ENCODE data around the gene MAST4.

The MAST4 gene

DNA sequence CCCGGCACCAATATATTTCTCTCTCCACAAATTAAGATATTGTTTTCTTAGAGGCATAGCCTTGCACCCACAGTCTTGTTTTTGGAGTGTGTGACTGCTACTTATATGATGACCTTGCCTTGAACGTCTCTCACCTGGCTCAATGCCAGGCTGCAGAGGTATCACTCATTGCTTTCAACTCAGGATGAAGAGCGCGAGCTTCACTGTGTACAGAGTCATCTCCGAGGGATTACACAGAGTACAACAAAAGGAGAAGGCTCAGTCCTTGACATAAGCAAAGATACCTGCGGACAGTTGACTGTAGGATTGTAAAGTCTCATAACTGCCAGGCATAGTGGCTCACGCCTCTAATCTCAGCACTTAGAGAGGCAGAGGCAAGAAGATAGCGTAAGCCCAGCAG is 546.6 kb downstream of the MAST4 start:
- TF ChIP-seq, protein P1, sequence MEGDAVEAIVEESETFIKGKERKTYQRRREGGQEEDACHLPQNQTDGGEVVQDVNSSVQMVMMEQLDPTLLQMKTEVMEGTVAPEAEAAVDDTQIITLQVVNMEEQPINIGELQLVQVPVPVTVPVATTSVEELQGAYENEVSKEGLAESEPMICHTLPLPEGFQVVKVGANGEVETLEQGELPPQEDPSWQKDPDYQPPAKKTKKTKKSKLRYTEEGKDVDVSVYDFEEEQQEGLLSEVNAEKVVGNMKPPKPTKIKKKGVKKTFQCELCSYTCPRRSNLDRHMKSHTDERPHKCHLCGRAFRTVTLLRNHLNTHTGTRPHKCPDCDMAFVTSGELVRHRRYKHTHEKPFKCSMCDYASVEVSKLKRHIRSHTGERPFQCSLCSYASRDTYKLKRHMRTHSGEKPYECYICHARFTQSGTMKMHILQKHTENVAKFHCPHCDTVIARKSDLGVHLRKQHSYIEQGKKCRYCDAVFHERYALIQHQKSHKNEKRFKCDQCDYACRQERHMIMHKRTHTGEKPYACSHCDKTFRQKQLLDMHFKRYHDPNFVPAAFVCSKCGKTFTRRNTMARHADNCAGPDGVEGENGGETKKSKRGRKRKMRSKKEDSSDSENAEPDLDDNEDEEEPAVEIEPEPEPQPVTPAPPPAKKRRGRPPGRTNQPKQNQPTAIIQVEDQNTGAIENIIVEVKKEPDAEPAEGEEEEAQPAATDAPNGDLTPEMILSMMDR (IDR thresholded peaks at IDR 0.05; ENCODE audit: low read depth, low read length) = no peak
- H3K4me3 ChIP-seq (replicated peaks in 1 of 2; ENCODE audit: low read depth in 2 of 2, low read length in 2 of 2) = no peak overlapping the region
- no peak for DNase-seq (ENCODE audit: low read depth in 2 of 2)

DNA sequence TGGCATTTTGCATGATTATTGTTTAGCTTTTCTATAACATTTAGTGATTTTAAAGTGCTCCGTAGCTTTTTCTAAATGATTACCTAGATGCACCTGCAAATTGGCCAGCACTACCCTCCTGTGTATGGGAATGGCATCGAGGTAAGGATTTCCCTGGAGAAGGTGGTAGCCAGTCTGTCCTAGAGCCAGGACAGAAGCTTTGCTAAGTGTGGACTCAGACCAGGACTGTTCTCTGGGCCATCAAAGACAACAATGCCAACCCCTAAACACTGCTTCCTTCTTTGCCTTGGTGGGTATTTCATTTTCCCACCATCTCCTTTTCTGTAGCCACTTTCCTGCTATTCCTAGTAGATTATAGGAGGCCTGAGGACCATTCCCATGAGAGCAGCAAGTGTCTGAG is 547.4 kb downstream of the MAST4 start:
- DNase-seq (ENCODE audit: low read depth in 2 of 2) = no peak
- H3K4me3 ChIP-seq (replicated peaks in 1 of 2; ENCODE audit: low read depth in 2 of 2, low read length in 2 of 2) = no peak overlapping the region
- TF ChIP-seq, protein P1 (IDR thresholded peaks at IDR 0.05; ENCODE audit: low read depth, low read length) = no peak

DNA sequence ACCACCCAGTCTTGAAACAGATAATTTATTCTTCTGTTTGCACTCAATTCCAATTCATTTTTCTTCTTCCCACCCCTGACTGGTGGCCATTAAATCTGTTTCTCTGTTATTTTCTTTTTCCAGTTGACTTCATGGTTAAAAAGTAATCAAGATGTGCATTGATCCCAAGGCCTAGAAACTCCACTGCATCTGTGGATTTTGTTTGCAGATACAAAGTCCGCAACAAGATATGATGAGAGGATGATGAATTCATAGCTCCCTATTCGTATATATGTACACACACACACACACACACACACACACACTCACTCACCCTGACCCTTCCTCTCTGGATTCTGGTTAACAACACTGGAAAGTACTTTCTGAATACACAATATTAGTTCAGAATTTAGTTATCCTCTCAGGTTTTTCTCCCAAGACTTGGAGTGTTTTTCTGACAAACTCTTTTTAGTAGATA is 548.0 kb downstream of the MAST4 start:
- TF ChIP-seq, protein P1 (IDR thresholded peaks at IDR 0.05; ENCODE audit: low read depth, low read length) = no peak
- H3K4me3 ChIP-seq (replicated peaks in 1 of 2; ENCODE audit: low read depth in 2 of 2, low read length in 2 of 2) = no peak overlapping the region
- DNase-seq (ENCODE audit: low read depth in 2 of 2) = no peak

DNA sequence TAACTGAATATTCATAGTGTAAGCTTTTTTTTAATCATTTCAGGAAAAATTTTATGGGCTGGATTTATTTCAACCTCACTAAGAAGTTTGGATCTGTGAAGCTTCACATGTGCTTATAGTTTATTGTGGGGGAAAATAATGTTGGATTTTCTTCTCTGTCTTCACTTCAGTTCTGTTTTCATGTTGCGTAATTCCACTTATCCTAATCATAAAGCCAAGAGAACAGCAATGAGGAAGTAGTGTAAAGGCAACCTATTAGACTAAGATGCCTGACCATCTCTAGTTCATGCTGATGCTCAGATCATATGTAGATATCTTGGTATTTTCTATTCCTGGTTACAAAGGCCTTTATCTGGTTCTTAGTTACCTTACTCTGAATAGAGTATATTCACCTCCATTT is 550.4 kb downstream of the MAST4 start:
- DNase-seq (ENCODE audit: low read depth in 2 of 2) = peak in 1 of 2 donors; percentile 53
- no peak overlapping the region for H3K4me3 ChIP-seq (replicated peaks in 1 of 2; ENCODE audit: low read depth in 2 of 2, low read length in 2 of 2)
- TF ChIP-seq, protein P1 (IDR thresholded peaks at IDR 0.05; ENCODE audit: low read depth, low read length) = no peak

DNA sequence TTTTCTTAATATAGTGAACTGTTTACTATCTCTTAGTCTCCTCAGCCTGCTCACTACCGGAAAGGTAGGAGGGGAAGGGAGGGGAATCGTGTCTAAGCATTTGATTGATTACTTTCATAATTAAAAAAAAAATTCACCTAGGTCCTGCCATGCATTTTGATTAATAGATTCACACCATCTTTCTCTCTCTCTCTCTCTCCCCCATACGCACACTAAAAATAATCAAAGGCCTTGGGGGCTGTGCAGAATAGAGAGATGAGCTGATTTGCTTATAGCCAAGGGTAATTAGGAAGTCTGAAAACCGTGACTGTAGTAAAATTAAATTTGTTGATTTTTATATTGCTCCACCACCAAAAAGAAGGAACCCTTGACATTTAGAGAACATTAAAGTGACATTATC is 550.8 kb downstream of the MAST4 start:
- no peak for DNase-seq (ENCODE audit: low read depth in 2 of 2)
- TF ChIP-seq, protein P1 (IDR thresholded peaks at IDR 0.05; ENCODE audit: low read depth, low read length) = no peak
- no peak overlapping the region for H3K4me3 ChIP-seq (replicated peaks in 1 of 2; ENCODE audit: low read depth in 2 of 2, low read length in 2 of 2)

DNA sequence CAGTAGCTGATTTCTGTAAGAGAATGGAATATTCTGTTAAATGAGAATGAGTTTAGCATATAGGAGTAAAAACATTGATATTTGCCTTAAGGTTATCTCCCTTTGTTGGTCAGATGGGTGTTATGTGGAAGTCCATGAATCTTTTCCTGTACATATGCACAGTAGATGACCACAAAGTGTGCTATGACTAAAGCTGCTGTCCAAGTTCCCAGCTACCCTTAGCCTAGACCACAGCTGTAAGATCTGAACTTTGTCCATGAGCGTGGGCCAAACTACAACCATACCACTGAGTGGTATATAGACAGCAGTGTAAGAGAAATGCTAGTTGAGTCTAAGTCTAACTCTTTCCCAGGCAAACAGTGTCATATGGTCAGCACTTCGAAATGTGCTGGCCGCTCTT is 551.6 kb downstream of the MAST4 start:
- TF ChIP-seq, protein P1 (IDR thresholded peaks at IDR 0.05; ENCODE audit: low read depth, low read length) = no peak
- DNase-seq (ENCODE audit: low read depth in 2 of 2) = peak; percentile 14 to 44
- no peak overlapping the region for H3K4me3 ChIP-seq (replicated peaks in 1 of 2; ENCODE audit: low read depth in 2 of 2, low read length in 2 of 2)
